ENCODE data around the gene GPR15LG.

The GPR15LG gene

GRCh38 chr10:84217746-84218145 is 44.1 kb downstream of the GPR15LG start:
- no peak for DNase-seq

- no peak for DNase-seq
These were observed 48.3 kb downstream of the GPR15LG start for GRCh38 chr10:84221916-84222315.

- no peak for DNase-seq
These were observed 50.9 kb downstream of the GPR15LG start for GRCh38 chr10:84224411-84225028.

GRCh38 chr10:84225427-84226173 is 52.0 kb downstream of the GPR15LG start, which contains the start of gene LRIT2:
LRIT2 (minus strand) TSS chr10:84225544; CDS start chr10:84225520, 24 bp downstream.
- no peak for DNase-seq

- DNase-seq = no peak
These were observed 53.0 kb downstream of the GPR15LG start for GRCh38 chr10:84226616-84227015.

- no peak for DNase-seq
These were observed 54.2 kb downstream of the GPR15LG start for GRCh38 chr10:84227810-84228209.

- no peak for DNase-seq
These were observed 56.8 kb downstream of the GPR15LG start for GRCh38 chr10:84230359-84230758.

- DNase-seq = no peak
These were observed 58.8 kb downstream of the GPR15LG start for GRCh38 chr10:84232376-84232775.

GRCh38 chr10:84233940-84234339 is 60.3 kb downstream of the GPR15LG start:
- no peak for DNase-seq

- no peak for DNase-seq
These were observed 60.9 kb downstream of the GPR15LG start for GRCh38 chr10:84234479-84234878.

All from suppressor macrophage treated with lipopolysaccharide for 1 hour (primary cell).